Panc1 (cell line): Measurements from ENCODE around the gene MYO16.

Experiments used
- POLR2AphosphoS5 ChIP-seq: IDR thresholded peaks from 2 replicates; pipeline ENCODE4 v1.6.1; 2012; ENCODE audit warnings: mild to moderate bottlenecking, low read depth, low read length, moderate library complexity
- TF ChIP-seq, protein P1 (sequence below): fragments of 450-650 bp; IDR thresholded peaks from 2 replicates; pipeline ENCODE4 v1.5.1; 2017; ENCODE audit warnings: mild to moderate bottlenecking

- TF ChIP-seq POLR2AphosphoS5: no peak
- TF ChIP-seq, protein P1, sequence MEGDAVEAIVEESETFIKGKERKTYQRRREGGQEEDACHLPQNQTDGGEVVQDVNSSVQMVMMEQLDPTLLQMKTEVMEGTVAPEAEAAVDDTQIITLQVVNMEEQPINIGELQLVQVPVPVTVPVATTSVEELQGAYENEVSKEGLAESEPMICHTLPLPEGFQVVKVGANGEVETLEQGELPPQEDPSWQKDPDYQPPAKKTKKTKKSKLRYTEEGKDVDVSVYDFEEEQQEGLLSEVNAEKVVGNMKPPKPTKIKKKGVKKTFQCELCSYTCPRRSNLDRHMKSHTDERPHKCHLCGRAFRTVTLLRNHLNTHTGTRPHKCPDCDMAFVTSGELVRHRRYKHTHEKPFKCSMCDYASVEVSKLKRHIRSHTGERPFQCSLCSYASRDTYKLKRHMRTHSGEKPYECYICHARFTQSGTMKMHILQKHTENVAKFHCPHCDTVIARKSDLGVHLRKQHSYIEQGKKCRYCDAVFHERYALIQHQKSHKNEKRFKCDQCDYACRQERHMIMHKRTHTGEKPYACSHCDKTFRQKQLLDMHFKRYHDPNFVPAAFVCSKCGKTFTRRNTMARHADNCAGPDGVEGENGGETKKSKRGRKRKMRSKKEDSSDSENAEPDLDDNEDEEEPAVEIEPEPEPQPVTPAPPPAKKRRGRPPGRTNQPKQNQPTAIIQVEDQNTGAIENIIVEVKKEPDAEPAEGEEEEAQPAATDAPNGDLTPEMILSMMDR: no peak
Observed at GRCh38 chr13:109123971-109124370, 494.6 kb downstream of the MYO16 start.
